Esophagus muscularis mucosa (tissue), 3 donors: ENCODE results near the gene CES3.

Experiments used
- CTCF ChIP-seq, 3 experiments: fragments of 200-600 bp in 2 of 3; fragments of 450-650 bp in 1 of 3; sonication (generic) in 2 of 3; IDR thresholded peaks; one replicate each; pipeline ENCODE4 v1.5.1; 2017 to 2019; ENCODE audit warnings: antibody characterized with exemption in 3 of 3, mild to moderate bottlenecking in 2 of 3, moderate library complexity in 1 of 3
- POLR2A ChIP-seq: fragments of 450-650 bp; IDR thresholded peaks from one replicate; pipeline ENCODE4 v1.6.1; 2017; ENCODE audit warnings: antibody characterized with exemption, moderate library complexity, mild to moderate bottlenecking, low read depth
- POLR2AphosphoS5 ChIP-seq, 2 donors: sonication (generic); formaldehyde crosslinking; IDR thresholded peaks; one replicate each; pipeline ENCODE4 v1.6.1; 2017; ENCODE audit warnings: antibody characterized with exemption in 2 of 2

- TF ChIP-seq CTCF (IDR thresholded peaks at IDR 0.05), result peak in 2 of 3 experiments; percentile 96 to 97
- TF ChIP-seq POLR2A, result no peak
- peak; percentile 38 to 58 for TF ChIP-seq POLR2AphosphoS5 (IDR thresholded peaks at IDR 0.05)
These were observed 16.5 kb downstream of the CES3 start for GRCh38 chr16:66977341-66978113.
